KBM-7 (cell line): Measurements from ENCODE around the gene DPH1.

Experiments
- DNase-seq: peaks from one replicate; pipeline ENCODE4 v3.0.0-alpha.2; 2015
- in situ Hi-C: fragments of 300-500 bp; cut with MboI; formaldehyde crosslinking; loops from 2 replicates; pipeline ENCODE4 v1.14.3; 2020; ENCODE audit warnings: low sequenced_read_pairs, low pct_unique_long_range_greater_than_20kb, mixed read lengths

Gene DPH1

GRCh38 chr17:2067608-2068024, 37.7 kb downstream of the DPH1 start:
- no peak for DNase-seq
- in situ Hi-C loops: loop anchor here (25.0 kb wide), 1 partner anchor 170 kb away; no protein-coding TSS in a partner anchor

GRCh38 chr17:2068031-2068518, 38.1 kb downstream of the DPH1 start:
- in situ Hi-C loops: loop anchor here (25.0 kb wide), 1 partner anchor 169 kb away; no protein-coding TSS in a partner anchor
- DNase-seq: no peak

- in situ Hi-C loops: loop anchor here (25.0 kb wide), 1 partner anchor 169 kb away; no protein-coding TSS in a partner anchor
- DNase-seq: no peak
Observed at GRCh38 chr17:2068519-2069051, 38.6 kb downstream of the DPH1 start.

- no peak for DNase-seq
- in situ Hi-C loops: loop anchor here (25.0 kb wide), 1 partner anchor 167 kb away; no protein-coding TSS in a partner anchor
Observed at GRCh38 chr17:2070241-2071023, 40.5 kb downstream of the DPH1 start.

- in situ Hi-C loops: loop anchor here (25.0 kb wide), 1 partner anchor 166 kb away; no protein-coding TSS in a partner anchor
- no peak for DNase-seq
Observed at GRCh38 chr17:2071024-2071385, 41.1 kb downstream of the DPH1 start.

GRCh38 chr17:2071455-2072281, 41.7 kb downstream of the DPH1 start:
- DNase-seq: peak; percentile 35
- in situ Hi-C loops: loop anchor here (25.0 kb wide), 1 partner anchor 166 kb away; no protein-coding TSS in a partner anchor

GRCh38 chr17:2074919-2075318, 45.0 kb downstream of the DPH1 start:
- in situ Hi-C loops: loop anchor here (25.0 kb wide), 1 partner anchor 162 kb away; no protein-coding TSS in a partner anchor
- DNase-seq: no peak

GRCh38 chr17:2075336-2076086, 45.6 kb downstream of the DPH1 start:
- no peak for DNase-seq
- in situ Hi-C loops: no loop called here

- DNase-seq: no peak
- in situ Hi-C loops: no loop called here
Observed at GRCh38 chr17:2076087-2076984, 46.4 kb downstream of the DPH1 start.

GRCh38 chr17:2077040-2077439, 47.1 kb downstream of the DPH1 start:
- DNase-seq: no peak
- in situ Hi-C loops: no loop called here

- in situ Hi-C loops: no loop called here
- no peak for DNase-seq
Observed at GRCh38 chr17:2081564-2081963, 51.6 kb downstream of the DPH1 start.

- in situ Hi-C loops: no loop called here
- no peak for DNase-seq
Observed at GRCh38 chr17:2082003-2082781, 52.2 kb downstream of the DPH1 start.

GRCh38 chr17:2083613-2084035, 53.7 kb downstream of the DPH1 start:
- in situ Hi-C loops: no loop called here
- peak; percentile 51 for DNase-seq

- DNase-seq: no peak
- in situ Hi-C loops: no loop called here
Observed at GRCh38 chr17:2084036-2084765, 54.2 kb downstream of the DPH1 start.

GRCh38 chr17:2084766-2085647, 55.1 kb downstream of the DPH1 start:
- in situ Hi-C loops: no loop called here
- DNase-seq: no peak

- DNase-seq: no peak
- in situ Hi-C loops: no loop called here
Observed at GRCh38 chr17:2085648-2085949, 55.6 kb downstream of the DPH1 start.
